HepG2 (cell line): ENCODE results near the gene TTF2. TPM values are rescaled to one million over a fixed set of nuclear protein-coding genes. Genes with fewer than 3 reads are reported as not detected.

Experiments used
- ATAC-seq: fragments of 200-7000 bp; cut with Tn5 transposase; 3 replicates; pipeline ENCODE4 v1.9.1; 2020; ENCODE audit warnings: mild to moderate bottlenecking, moderate library complexity
- BruUV-seq: library from RNA; stranded (reverse); fragments of 400-500 nt; replicated peaks from 2 replicates; lab custom pipeline; 2021; lab: Mats Ljungman, UMichigan
- CTCF ChIA-PET: fragments of 300-600 bp; formaldehyde crosslinking; extraction: SDS; loops from one replicate; lab custom pipeline; 2021; ENCODE audit warnings: low total read pairs, inconsistent platforms, low intra/inter-chr PET ratio; lab: Yijun Ruan, JAX
- POLR2A ChIA-PET: fragments of 350-600 bp; sonication (Branson Sonifier 250); formaldehyde crosslinking; loops from one replicate; lab custom pipeline; 2020; ENCODE audit warnings: antibody characterized with exemption, inconsistent platforms; lab: Yijun Ruan, JAX
- DNase-seq: peaks from one replicate; pipeline ENCODE4 v3.0.0-alpha.2; 2015; ENCODE audit warnings: low spot score
- FAIRE-seq: peaks from 3 replicates; lab custom pipeline; 2011; peaks lifted over from hg19 to GRCh38; lab: Jason Lieb, UNC
- H2AFZ ChIP-seq: one replicate; pipeline ENCODE4 v1.6.1; 2011; ENCODE audit warnings: low read length, inconsistent platforms
- H3K27ac ChIP-seq: fragments of 300-600 bp; 3 replicates; pipeline ENCODE4 v1.8.0; 2011; ENCODE audit warnings: mixed run types, mild to moderate bottlenecking, mixed read lengths, low read length, inconsistent platforms; ENCODE audit not compliant: insufficient read depth; ENCODE audit errors: extremely low read length
- H3K27me3 ChIP-seq, 2 experiments: fragments of 200-600 bp in 1 of 2; 2 replicates in 1 of 2; 3 replicates in 1 of 2; pipeline versions ENCODE4 v1.6.0 to v1.8.0; 2011; ENCODE audit warnings: low read length in 2 of 2, mild to moderate bottlenecking in 2 of 2, moderate library complexity in 2 of 2, inconsistent platforms in 1 of 2; ENCODE audit not compliant: insufficient read depth in 2 of 2, control insufficient read depth in 1 of 2
- H3K36me3 ChIP-seq, 2 experiments: fragments of 200-600 bp in 1 of 2; replicated peaks in 1 of 2; 2 replicates in 1 of 2; 3 replicates in 1 of 2; pipeline versions ENCODE4 v1.5.1 to v1.8.0; 2011; ENCODE audit warnings: low read length in 2 of 2, inconsistent platforms in 1 of 2; ENCODE audit not compliant: insufficient read depth in 2 of 2, control insufficient read depth in 1 of 2
- H3K4me1 ChIP-seq: 2 replicates; pipeline ENCODE4 v1.5.1; 2012; ENCODE audit warnings: low read length, inconsistent platforms; ENCODE audit not compliant: insufficient read depth
- H3K4me2 ChIP-seq: 2 replicates; pipeline ENCODE4 v1.6.0; 2011; ENCODE audit warnings: low read depth, low read length, inconsistent platforms
- H3K4me3 ChIP-seq, 3 experiments: fragments of 200-600 bp in 1 of 3; sonication (generic), shearing (Covaris generic) in 1 of 3; replicated peaks in 1 of 3; 2 replicates each; pipeline ENCODE4 v1.5.1; 2011 to 2016; ENCODE audit warnings: low read length in 3 of 3, inconsistent platforms in 2 of 3, low read depth in 2 of 3, mild to moderate bottlenecking in 2 of 3, control low read depth in 1 of 3, mixed read lengths in 1 of 3; ENCODE audit not compliant: insufficient read depth in 1 of 3
- H3K79me2 ChIP-seq: one replicate; pipeline ENCODE4 v1.6.1; 2011; ENCODE audit warnings: low read length, inconsistent platforms; ENCODE audit not compliant: insufficient read depth
- H3K9ac ChIP-seq: 2 replicates; pipeline ENCODE4 v1.6.0; 2011; ENCODE audit warnings: mild to moderate bottlenecking, low read depth, low read length, inconsistent platforms; ENCODE audit not compliant: insufficient read depth
- H3K9me3 ChIP-seq: 2 replicates; pipeline ENCODE4 v1.5.1; 2012; ENCODE audit warnings: mild to moderate bottlenecking, low read length
- H4K20me1 ChIP-seq: 2 replicates; pipeline ENCODE4 v1.6.0; 2011; ENCODE audit warnings: inconsistent platforms, mild to moderate bottlenecking, low read length, moderate library complexity; ENCODE audit not compliant: insufficient read depth
- ETV5 ChIP-seq: IDR thresholded peaks from 2 replicates; pipeline ENCODE4 v1.6.1; 2018; ENCODE audit warnings: missing biosample characterization, missing genetic modification reagents, inconsistent platforms, borderline replicate concordance
- MLLT10 ChIP-seq: sonication (generic); formaldehyde crosslinking; IDR thresholded peaks from 2 replicates; pipeline ENCODE4 v1.4.0; 2020; ENCODE audit warnings: missing genetic modification reagents
- REPIN1 ChIP-seq: sonication (generic); formaldehyde crosslinking; IDR thresholded peaks from 2 replicates; pipeline ENCODE4 v1.8.0; 2022; ENCODE audit warnings: missing genetic modification reagents, low read depth, mild to moderate bottlenecking, borderline replicate concordance
- SAP130 ChIP-seq: IDR thresholded peaks from 2 replicates; pipeline ENCODE4 v1.6.1; 2016; ENCODE audit warnings: low read depth
- SIN3A ChIP-seq: IDR thresholded peaks from 2 replicates; pipeline ENCODE4 v1.6.1; 2011; ENCODE audit warnings: low read depth, mild to moderate bottlenecking, control low read depth, low read length, borderline replicate concordance
- SMAD9 ChIP-seq: sonication (generic); formaldehyde crosslinking; IDR thresholded peaks from 2 replicates; pipeline ENCODE4 v1.5.1; 2020; ENCODE audit warnings: mild to moderate bottlenecking, missing genetic modification reagents
- SNRNP70 ChIP-seq: fragments of 200-400 bp; formaldehyde crosslinking; IDR thresholded peaks from 2 replicates; pipeline ENCODE4 v1.6.1; 2017; ENCODE audit warnings: mild to moderate bottlenecking, low read depth, low read length, moderate library complexity
- ZMYM2 ChIP-seq: sonication (generic); formaldehyde crosslinking; IDR thresholded peaks from 2 replicates; pipeline ENCODE4 v1.8.0; 2022; ENCODE audit warnings: mild to moderate bottlenecking, missing genetic modification reagents
- ZNF354B ChIP-seq: sonication (generic); formaldehyde crosslinking; IDR thresholded peaks from 2 replicates; pipeline ENCODE4 v1.8.0; 2022; ENCODE audit warnings: mild to moderate bottlenecking, missing genetic modification reagents
- ZNF556 ChIP-seq: sonication (generic); formaldehyde crosslinking; IDR thresholded peaks from 2 replicates; pipeline ENCODE4 v1.4.0; 2020; ENCODE audit warnings: mild to moderate bottlenecking, missing genetic modification reagents, borderline replicate concordance
- WGBS: methylation state at CpG from one replicate; pipeline ENCODE4 v1.1.6; 2017; ENCODE audit warnings: low lambda C conversion rate; 5-methylcytosine and 5-hydroxymethylcytosine counted together
- in situ Hi-C: cut with HindIII; loops from 2 replicates; pipeline ENCODE4 v1.10.0; 2017; ENCODE audit warnings: low pct_unique_long_range_greater_than_20kb; ENCODE audit not compliant: extremely low pct_ligation_motif_present
- intact Hi-C: fragments of 100-400 bp; cut with micrococcal nuclease; formaldehyde crosslinking; loops from one replicate; pipeline ENCODE4 v1.10.0; 2022; ENCODE audit not compliant: unreplicated experiment
- polyA plus RNA-seq, 8 experiments: library from polyadenylated mRNA; depleted of rRNA in 3 of 8; stranded (reverse) in 7 of 8; unstranded in 1 of 8; fragments of >200 nt; fragmentation: Illumina TruSeq in 4 of 8; extraction: Trizol in 4 of 8; gene quantifications; 2 replicates each; pipeline versions ENCODE4 v1.2.1 to v1.2.3, GENCODE V29; 2011 to 2016; ENCODE audit warnings: low read depth in 4 of 8, missing spikeins in 1 of 8, mixed read lengths in 1 of 8; ENCODE audit not compliant: insufficient read depth in 1 of 8
- total RNA-seq, 5 experiments: library from RNA; depleted of rRNA; stranded (reverse); fragments of >200 nt; fragmentation: Illumina TruSeq; extraction: Trizol; gene quantifications; 2 replicates each; pipeline ENCODE4 v1.2.3, GENCODE V29; 2016; ENCODE audit warnings: low read depth in 1 of 5
- TF ChIP-seq, protein P1 (sequence below): sonication (generic); formaldehyde crosslinking; IDR thresholded peaks from 2 replicates; pipeline ENCODE4 v1.4.0; 2020; ENCODE audit warnings: missing genetic modification reagents
- TF ChIP-seq, protein P2 (sequence below): sonication (generic); formaldehyde crosslinking; conservative IDR thresholded peaks from 2 replicates; pipeline ENCODE4 v1.4.0; 2020; ENCODE audit warnings: mild to moderate bottlenecking, missing genetic modification reagents, moderate library complexity
- TF ChIP-seq, protein P3 (sequence below): sonication (generic); formaldehyde crosslinking; IDR thresholded peaks from 2 replicates; pipeline ENCODE4 v1.5.0; 2020; ENCODE audit warnings: missing genetic modification reagents

Gene TTF2
- total and polyA plus RNA-seq, 2 of the 13 experiments (the other 11 are each of a cell fraction or from before 2014, with no cell fraction given) = 12.8 to 48.9 TPM

DNA sequence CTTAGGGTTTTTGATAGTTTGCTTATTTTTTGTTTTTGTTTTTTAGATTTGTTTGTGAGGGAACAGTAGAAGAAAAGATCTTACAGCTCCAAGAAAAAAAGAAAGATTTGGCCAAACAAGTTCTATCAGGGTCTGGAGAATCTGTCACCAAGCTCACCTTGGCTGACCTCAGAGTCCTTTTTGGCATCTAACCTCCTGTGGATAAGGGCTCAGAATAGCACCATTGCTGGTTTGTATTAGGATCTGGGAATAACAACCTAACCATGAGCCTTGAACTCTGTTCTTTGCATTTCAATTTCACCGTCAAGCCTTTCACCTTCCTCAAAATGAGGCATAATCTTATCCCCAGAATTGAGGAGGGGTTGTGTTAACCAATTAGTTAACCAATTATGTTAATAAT, 41.2 kb downstream of the TTF2 start:
- FAIRE-seq (no peak), ATAC-seq (no peak), DNase-seq (no peak)
- WGBS = 95% methylated on average over 1 of the region's 1 CpG
- 0 out of 2 replicates have a peak, but pooled peaks cover 7% of the 10 kb centered on the region for H3K4me1 ChIP-seq
- intact Hi-C loops (no loop called here), in situ Hi-C loops (no loop called here)
- BruUV-seq = no TSS peak
- no peaks in the 10 kb centered on the region for H3K9me3 ChIP-seq
- H3K27me3 ChIP-seq = no peaks in the 10 kb centered on the region
- no peaks in the 10 kb centered on the region for H3K79me2 ChIP-seq
- H3K4me2 ChIP-seq = no peak overlapping the region
- POLR2A ChIA-PET = no interaction called here
- no peaks in the 10 kb centered on the region for H4K20me1 ChIP-seq
- peaks cover 10 to 42% of the 10 kb centered on the region in 2 experiments for H3K36me3 ChIP-seq
- H3K9ac ChIP-seq = no peak overlapping the region
- H2AFZ ChIP-seq = no peak overlapping the region
- CTCF ChIA-PET = no interaction called here
- H3K27ac ChIP-seq = no peak overlapping the region
- H3K4me3 ChIP-seq = no peak overlapping the region
- no peak for TF ChIP-seq ZMYM2 (CRISPR knock-in tag)
- TF ChIP-seq ZNF354B = no peak
- TF ChIP-seq SAP130 = no peak
- no peak for TF ChIP-seq MLLT10 (CRISPR knock-in tag)
- TF ChIP-seq SIN3A = no peak
- TF ChIP-seq SNRNP70 = no peak
- TF ChIP-seq, protein P1, sequence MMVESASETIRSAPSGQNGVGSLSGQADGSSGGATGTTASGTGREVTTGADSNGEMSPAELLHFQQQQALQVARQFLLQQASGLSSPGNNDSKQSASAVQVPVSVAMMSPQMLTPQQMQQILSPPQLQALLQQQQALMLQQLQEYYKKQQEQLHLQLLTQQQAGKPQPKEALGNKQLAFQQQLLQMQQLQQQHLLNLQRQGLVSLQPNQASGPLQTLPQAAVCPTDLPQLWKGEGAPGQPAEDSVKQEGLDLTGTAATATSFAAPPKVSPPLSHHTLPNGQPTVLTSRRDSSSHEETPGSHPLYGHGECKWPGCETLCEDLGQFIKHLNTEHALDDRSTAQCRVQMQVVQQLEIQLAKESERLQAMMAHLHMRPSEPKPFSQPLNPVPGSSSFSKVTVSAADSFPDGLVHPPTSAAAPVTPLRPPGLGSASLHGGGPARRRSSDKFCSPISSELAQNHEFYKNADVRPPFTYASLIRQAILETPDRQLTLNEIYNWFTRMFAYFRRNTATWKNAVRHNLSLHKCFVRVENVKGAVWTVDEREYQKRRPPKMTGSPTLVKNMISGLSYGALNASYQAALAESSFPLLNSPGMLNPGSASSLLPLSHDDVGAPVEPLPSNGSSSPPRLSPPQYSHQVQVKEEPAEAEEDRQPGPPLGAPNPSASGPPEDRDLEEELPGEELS (CRISPR knock-in tag) = no peak
- TF ChIP-seq, protein P2, sequence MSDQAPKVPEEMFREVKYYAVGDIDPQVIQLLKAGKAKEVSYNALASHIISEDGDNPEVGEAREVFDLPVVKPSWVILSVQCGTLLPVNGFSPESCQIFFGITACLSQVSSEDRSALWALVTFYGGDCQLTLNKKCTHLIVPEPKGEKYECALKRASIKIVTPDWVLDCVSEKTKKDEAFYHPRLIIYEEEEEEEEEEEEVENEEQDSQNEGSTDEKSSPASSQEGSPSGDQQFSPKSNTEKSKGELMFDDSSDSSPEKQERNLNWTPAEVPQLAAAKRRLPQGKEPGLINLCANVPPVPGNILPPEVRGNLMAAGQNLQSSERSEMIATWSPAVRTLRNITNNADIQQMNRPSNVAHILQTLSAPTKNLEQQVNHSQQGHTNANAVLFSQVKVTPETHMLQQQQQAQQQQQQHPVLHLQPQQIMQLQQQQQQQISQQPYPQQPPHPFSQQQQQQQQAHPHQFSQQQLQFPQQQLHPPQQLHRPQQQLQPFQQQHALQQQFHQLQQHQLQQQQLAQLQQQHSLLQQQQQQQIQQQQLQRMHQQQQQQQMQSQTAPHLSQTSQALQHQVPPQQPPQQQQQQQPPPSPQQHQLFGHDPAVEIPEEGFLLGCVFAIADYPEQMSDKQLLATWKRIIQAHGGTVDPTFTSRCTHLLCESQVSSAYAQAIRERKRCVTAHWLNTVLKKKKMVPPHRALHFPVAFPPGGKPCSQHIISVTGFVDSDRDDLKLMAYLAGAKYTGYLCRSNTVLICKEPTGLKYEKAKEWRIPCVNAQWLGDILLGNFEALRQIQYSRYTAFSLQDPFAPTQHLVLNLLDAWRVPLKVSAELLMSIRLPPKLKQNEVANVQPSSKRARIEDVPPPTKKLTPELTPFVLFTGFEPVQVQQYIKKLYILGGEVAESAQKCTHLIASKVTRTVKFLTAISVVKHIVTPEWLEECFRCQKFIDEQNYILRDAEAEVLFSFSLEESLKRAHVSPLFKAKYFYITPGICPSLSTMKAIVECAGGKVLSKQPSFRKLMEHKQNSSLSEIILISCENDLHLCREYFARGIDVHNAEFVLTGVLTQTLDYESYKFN (CRISPR knock-in tag) = no peak
- no peak for TF ChIP-seq SMAD9 (CRISPR knock-in tag)
- no peak for TF ChIP-seq ETV5 (CRISPR knock-in tag)
- TF ChIP-seq ZNF556 = no peak
- no peak for TF ChIP-seq REPIN1 (CRISPR knock-in tag)
- TF ChIP-seq, protein P3, sequence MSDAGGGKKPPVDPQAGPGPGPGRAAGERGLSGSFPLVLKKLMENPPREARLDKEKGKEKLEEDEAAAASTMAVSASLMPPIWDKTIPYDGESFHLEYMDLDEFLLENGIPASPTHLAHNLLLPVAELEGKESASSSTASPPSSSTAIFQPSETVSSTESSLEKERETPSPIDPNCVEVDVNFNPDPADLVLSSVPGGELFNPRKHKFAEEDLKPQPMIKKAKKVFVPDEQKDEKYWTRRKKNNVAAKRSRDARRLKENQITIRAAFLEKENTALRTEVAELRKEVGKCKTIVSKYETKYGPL = no peak
